ENCODE measurements around the gene OR2T11.

The OR2T11 gene

DNA sequence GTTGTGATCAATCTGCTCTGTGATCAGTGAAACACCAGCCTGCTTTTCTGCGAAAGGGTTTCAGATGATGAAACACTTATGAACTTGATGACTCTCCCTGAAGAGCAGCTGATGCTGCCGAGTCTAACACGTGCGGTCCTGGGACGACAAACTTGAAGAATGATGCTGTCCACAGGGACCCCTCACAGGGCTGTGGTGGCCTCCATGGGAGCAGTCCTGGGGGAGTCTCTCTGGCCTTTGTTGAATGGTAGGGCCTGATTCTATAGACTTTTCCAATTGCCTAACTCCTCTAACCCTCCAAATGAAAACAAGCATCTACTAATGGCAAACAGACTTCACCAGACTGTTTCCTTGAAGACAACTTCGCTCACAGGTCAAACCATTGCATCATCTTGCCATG lies 37.3 kb downstream of the OR2T11 start, which contains the start of gene OR2T10:
OR2T10 (minus strand) TSS at position 112 of the 400 bp plus-strand sequence. CDS start 3,932 bp downstream, outside the sequence.
- TF ChIP-seq, protein P1, sequence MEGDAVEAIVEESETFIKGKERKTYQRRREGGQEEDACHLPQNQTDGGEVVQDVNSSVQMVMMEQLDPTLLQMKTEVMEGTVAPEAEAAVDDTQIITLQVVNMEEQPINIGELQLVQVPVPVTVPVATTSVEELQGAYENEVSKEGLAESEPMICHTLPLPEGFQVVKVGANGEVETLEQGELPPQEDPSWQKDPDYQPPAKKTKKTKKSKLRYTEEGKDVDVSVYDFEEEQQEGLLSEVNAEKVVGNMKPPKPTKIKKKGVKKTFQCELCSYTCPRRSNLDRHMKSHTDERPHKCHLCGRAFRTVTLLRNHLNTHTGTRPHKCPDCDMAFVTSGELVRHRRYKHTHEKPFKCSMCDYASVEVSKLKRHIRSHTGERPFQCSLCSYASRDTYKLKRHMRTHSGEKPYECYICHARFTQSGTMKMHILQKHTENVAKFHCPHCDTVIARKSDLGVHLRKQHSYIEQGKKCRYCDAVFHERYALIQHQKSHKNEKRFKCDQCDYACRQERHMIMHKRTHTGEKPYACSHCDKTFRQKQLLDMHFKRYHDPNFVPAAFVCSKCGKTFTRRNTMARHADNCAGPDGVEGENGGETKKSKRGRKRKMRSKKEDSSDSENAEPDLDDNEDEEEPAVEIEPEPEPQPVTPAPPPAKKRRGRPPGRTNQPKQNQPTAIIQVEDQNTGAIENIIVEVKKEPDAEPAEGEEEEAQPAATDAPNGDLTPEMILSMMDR (IDR thresholded peaks at IDR 0.05; ENCODE audit: insufficient read depth, low read depth, low read length, missing control alignments), result no peak
- no peak within 1 kb of the TSS for H3K4me3 ChIP-seq (ENCODE audit: low read depth, low read length)

DNA sequence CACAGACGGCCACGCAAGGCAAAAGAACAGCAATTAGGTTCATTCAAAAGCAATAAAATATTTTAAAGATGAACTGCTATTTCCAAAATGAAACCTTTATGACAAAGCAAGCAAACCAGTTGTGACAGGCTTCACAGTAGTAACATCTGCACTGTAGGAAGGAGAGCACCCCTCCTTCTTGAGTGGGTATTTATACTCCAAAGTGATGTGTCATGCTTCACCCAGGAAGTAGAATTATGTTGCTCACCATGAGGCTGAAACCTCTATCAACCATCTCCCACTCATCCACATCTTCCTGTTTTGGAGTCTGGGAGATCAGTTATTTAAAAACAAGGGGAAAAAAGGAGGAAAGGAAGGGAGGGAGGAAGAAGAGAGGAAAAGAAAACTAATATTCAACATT lies 38.3 kb downstream of the OR2T11 start:
- H3K4me3 ChIP-seq (ENCODE audit: low read depth, low read length), result no peak overlapping the region
- peak; percentile 32 for DNase-seq (ENCODE audit: low read depth)
- TF ChIP-seq, protein P1 (IDR thresholded peaks at IDR 0.05; ENCODE audit: insufficient read depth, low read depth, low read length, missing control alignments), result no peak

More for the DNA sequence above, 37.3 kb downstream of the OR2T11 start, which contains the start of gene OR2T10:
- no peak for DNase-seq (ENCODE audit: low read depth)

DNA sequence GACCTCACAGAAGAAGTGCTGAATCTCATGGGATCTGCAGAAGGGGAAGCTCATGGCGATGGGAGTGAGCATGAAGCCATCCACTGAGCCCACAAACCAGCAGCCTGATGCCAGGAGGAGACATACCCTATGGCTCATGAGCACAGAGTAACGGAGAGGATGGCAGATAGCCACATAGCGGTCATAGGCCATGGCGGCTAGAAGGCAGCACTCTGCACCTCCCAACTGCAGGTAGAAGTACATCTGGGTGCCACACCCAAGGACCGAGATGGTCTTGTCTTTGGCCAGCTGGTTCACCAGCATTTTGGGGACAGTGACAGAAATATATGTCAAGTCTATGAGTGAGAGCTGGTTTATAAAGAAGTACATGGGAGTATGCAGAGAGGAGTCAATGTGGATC lies 41.7 kb downstream of the OR2T11 start:
- no peak for DNase-seq (ENCODE audit: low read depth)
- H3K4me3 ChIP-seq (ENCODE audit: low read depth, low read length), result no peak overlapping the region
- TF ChIP-seq, protein P1 (IDR thresholded peaks at IDR 0.05; ENCODE audit: insufficient read depth, low read depth, low read length, missing control alignments), result no peak

DNA sequence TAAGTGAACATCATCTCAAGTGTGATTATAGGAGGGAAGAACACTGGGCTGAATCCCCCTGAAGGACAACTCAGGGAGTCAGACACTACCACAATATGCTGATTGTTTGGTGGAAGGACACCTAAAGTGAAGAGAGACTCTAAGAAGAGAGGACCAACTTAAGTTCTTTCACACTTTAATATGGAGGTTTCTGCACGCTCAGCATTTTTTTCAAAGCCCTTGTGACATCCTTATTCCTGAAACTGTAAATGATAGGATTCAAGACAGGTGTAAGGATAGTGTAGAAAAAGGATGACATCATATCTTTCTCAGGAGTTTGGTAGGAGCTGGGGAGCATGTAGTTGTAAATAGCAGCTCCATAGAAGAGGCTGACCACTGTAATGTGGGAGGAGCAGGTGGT lies 42.2 kb downstream of the OR2T11 start:
- TF ChIP-seq, protein P1 (IDR thresholded peaks at IDR 0.05; ENCODE audit: insufficient read depth, low read depth, low read length, missing control alignments), result no peak
- DNase-seq (ENCODE audit: low read depth), result no peak
- no peak overlapping the region for H3K4me3 ChIP-seq (ENCODE audit: low read depth, low read length)

DNA sequence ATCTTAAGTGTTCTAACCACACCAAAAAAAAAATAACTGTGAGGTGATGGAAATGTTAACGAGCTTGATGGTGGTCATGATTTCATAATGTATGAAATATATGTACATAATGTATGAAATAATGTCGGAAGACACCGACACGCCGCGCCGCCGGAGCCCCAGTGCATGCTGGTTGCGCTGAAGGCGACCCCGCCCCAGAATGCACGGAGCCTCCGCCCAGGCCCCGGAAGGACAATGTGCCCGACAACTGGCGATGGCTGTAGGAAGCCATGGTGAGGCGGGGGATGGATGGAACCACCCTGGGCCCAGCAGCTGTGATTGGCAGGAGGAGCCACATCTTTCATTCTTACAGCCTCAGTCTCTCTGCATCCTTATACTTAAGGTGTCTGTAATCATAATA lies 44.8 kb downstream of the OR2T11 start:
- TF ChIP-seq, protein P1 (IDR thresholded peaks at IDR 0.05; ENCODE audit: insufficient read depth, low read depth, low read length, missing control alignments), result no peak
- DNase-seq (ENCODE audit: low read depth), result no peak
- H3K4me3 ChIP-seq (ENCODE audit: low read depth, low read length), result no peak overlapping the region

DNA sequence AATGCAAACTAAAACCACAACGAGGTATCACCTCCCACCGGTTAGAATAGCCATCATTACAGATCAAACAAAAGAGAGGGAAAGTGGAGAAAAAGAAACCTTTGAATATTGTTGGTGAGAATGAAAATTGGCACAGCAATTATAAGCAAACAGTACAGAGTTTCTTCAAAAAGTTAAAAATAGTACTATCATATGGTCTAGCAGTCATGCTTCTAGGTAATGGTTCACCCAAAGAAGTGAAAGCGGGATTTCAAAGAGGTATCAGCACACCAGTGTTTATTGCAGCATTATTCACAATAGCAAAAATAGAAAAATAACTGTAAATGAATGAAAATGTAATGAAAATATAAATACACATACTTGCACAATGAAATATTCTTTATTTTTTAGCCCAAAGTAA lies 45.6 kb downstream of the OR2T11 start:
- H3K4me3 ChIP-seq (ENCODE audit: low read depth, low read length), result no peak overlapping the region
- TF ChIP-seq, protein P1 (IDR thresholded peaks at IDR 0.05; ENCODE audit: insufficient read depth, low read depth, low read length, missing control alignments), result no peak
- peak; percentile 13 for DNase-seq (ENCODE audit: low read depth)

DNA sequence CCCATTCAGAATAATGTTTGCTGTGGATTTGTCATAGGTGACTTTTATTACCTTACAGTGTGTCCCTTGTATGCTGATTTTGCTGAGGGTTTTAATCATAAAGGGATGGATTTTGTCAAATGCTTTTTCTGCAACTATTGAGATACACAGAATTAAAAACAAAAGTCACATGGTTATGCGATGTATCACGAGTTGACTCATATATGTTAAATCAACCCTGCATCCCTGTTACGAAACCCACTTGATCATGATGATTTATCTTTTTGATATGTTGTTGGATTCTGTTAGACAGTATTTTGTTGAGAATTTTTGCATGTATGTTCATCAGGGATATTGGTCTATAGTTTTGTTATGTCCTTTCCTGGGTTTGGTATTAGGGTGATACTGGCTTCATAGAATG lies 49.6 kb downstream of the OR2T11 start:
- TF ChIP-seq, protein P1 (IDR thresholded peaks at IDR 0.05; ENCODE audit: insufficient read depth, low read depth, low read length, missing control alignments), result no peak
- no peak for DNase-seq (ENCODE audit: low read depth)
- H3K4me3 ChIP-seq (ENCODE audit: low read depth, low read length), result no peak overlapping the region
